OCI-M2 (cell line): ENCODE measurements around the gene B3GALNT1.
"Not testable (repeated sequence)": the region's sequence is repeated elsewhere in the genome, so short reads cannot be mapped to it uniquely, and the experiment has no call there.

Experiments used
- DNase-seq: peaks from one replicate; lab custom pipeline; 2025; ENCODE audit not compliant: unreplicated experiment; lab: John Stamatoyannopoulos, UW

The B3GALNT1 gene

GRCh38 chr3:161081633-161082032, 23.5 kb downstream of the B3GALNT1 start:
- no peak for DNase-seq

GRCh38 chr3:161073181-161073580, 32.0 kb downstream of the B3GALNT1 start:
- no peak for DNase-seq

DNA sequence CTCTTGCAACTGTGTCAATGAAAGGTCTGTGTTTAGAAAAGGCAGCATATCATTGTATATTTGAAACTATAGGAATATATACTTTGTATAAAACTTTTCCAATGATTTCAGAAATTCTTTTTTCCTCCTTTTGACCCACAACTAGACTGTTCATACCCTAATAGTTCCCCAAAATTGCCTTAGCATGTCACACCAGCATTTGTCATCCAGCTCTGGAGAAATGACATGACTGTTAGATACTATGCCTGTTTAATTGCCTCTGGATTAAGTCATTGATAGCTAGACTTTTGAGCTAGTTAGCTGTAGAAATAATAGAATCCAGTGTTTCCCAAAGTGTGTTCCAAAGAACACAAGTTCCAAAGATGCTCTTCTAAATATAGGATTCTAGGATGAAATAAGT, 32.4 kb downstream of the B3GALNT1 start:
- no peak for DNase-seq

GRCh38 chr3:161072211-161072621, 32.9 kb downstream of the B3GALNT1 start:
- DNase-seq, result no peak

DNA sequence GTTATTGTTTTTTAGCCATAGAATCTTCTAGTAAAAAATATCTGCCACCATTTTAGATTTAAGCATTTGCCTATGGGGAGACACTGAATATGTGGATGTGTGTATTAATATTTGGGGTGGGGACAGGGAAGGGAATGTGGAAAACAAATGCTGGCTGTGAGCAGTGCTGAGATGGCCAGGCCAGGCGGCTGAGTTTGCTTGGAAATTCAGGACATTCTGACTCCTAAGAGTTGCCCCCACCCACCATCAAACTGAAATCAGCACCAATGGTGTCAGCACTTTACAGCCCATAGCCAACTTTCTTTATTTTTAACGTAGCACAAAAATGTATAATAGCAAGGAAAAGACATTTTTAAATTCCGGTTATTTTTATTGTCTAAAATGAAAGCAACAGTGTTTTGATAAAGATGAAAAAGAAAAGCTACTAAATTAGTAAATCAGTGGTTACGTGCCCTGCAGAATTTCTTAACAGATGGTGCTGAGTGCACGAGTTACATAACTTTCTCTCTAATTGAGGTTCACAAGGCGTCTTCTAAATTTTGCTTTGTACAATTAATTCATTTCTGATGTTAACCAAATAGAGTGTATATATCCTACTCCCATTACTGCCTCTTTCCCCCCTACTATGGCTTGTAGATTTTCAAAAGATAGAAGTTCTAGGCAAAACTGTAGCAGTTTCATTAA, 34.0 kb downstream of the B3GALNT1 start:
- DNase-seq, result no peak

- no peak for DNase-seq
These were observed 34.8 kb downstream of the B3GALNT1 start for GRCh38 chr3:161070252-161070930.

DNA sequence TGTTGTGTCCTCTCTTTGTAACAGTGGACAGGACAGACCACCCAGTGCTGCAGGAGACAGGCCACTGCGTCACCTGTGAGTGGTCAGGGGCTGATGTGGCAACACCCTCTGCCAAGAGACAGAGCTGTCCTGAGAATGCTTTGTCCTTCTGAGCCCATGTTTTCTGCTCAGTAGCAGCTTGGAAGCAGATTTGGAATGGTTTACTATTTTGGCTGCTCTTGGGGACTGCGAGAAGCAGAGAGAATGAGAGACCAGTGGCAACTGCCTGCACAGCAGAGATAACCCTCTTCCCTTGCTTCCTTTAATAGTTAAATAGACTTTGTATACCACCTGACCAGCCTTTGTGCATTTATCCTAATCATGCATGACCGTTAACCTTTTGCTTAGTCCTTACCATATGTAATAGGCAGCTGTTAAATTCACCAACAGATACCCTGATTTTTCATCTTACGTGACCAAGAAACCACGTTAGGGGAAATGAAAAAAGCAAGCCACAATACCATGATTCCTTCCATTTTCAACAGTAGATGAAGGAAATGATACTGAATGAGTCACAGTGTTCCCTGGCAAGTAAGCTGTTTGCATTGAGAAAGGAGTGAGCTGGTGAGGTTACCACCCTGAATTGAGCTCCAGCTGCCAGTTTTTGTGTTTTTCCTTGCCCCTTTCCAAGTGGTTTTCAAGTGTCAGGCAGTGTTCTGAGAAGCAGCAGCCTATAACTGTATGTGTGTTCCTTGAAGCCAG, 35.5 kb downstream of the B3GALNT1 start:
- no peak for DNase-seq

DNA sequence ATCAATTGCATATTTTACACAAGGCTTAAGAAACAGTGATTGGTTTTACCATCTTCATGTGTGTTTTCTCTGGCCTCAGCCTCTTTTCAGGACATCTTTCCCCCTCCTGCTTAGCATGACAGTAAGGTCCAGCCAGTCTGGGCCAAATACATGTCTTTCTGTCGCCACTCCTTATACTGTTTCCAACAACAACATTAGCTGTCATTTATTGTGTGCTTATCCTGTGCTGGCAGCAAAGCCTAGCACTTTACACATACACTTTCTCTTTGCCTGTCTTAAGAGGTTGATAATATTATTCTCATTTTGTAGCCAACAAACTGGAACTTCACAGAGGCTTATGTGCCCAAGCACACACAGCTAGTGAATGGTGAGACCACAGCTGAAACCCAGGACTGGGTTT, 37.8 kb downstream of the B3GALNT1 start:
- DNase-seq, result no peak

DNA sequence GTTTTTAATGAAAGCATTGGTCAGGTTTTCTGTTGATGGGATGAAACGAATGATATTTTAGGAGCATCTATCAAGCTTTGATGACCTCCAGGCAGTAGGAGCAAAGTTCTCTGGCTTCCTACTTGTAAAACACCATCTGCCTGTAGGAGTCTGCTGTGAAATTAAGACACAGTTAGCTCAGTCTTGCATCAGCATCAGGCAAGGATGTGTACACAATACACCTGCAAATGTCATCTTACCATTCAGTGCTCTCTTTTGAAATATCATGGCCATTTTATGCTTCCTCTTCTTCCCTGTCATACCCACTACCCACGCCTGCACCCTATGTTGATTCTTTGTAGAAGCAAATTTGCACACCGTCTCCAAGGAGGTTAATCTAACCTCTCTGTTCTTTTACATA, 38.2 kb downstream of the B3GALNT1 start:
- DNase-seq, result no peak

- DNase-seq, result no peak
These were observed 40.7 kb downstream of the B3GALNT1 start for GRCh38 chr3:161064413-161064812.

- DNase-seq, result no peak
These were observed 50.1 kb downstream of the B3GALNT1 start for GRCh38 chr3:161054860-161055604.

DNA sequence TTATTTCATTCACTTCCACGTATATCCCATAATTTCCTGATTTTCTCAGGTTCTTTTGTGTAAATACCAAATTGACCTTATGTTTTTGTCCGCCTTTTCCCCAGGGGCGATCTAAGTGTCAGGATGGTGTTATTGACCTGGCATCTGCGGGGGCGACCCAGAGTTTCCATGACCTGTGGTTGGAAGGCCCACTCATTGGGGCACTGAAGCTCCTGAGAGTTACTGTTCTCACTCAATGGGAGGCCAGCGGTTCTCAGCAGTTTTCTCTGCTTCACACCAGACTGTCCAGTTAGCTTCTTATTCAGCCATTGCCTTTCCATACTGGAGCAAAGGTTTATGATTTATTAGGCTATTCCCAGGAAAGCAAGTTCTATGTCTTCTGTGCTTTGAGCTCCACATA, 53.3 kb downstream of the B3GALNT1 start:
- DNase-seq, result no peak

GRCh38 chr3:161050935-161051334, 54.2 kb downstream of the B3GALNT1 start:
- no peak for DNase-seq

- DNase-seq, result no peak
These were observed 55.4 kb downstream of the B3GALNT1 start for GRCh38 chr3:161049683-161050248.

- no peak for DNase-seq
These were observed 61.7 kb downstream of the B3GALNT1 start for GRCh38 chr3:161043336-161044035.

- no peak for DNase-seq
These were observed 63.1 kb downstream of the B3GALNT1 start for GRCh38 chr3:161042023-161042501.

DNA sequence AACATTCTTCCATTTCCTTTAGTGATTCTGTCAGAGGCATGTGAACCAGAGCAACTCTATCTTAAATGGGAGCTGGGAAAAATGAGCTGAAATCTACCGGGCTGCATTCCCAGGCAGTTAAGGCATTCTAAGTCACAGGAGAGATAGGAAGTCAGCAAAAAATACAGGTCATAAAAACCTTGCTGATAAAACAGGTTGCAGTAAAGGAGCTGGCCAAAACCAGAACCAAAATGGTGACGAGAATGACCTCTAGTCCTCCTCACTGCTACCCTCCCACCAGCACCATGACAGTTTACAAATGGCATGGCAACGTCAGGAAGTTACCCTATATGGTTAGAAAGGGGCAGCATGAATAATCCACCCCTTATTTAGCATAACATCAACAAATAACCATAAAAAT, 66.4 kb downstream of the B3GALNT1 start:
- no peak for DNase-seq

- no peak for DNase-seq
These were observed 69.4 kb downstream of the B3GALNT1 start for GRCh38 chr3:161035711-161036110.

DNA sequence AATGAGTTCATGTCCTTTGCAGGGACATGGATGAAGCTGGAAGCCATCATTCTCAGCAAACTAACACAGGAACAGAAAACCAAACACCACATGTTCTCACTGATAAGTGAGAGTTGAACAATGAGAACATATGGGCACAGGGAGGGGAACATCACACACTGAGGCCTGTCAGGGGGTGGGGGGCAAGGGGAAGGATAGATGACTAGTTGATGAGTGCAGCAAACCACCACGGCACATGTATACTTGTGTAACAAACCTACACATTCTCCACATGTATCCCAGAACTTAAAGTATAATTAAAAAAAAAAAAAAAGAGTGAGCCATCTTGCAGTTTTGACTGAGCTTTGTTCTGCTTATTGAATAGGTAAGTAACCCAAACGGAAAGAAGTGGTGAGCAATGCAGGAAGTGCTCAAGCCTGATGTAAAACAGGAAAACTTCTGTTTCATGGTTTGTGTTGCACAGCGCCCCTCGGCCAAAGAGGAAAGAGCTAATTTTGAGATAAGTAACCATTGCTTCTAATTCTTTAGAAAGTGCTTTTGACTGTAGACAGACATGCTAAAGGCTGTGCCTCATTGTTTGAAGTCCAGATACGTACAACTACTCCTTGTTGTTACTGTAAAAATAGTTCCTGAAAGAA, 70.1 kb downstream of the B3GALNT1 start:
- not testable (repeated sequence) for DNase-seq
